Upper lobe of left lung (tissue), 4 donors: ENCODE data around the gene TNFRSF9.

ENCODE experiments used
- EP300 ChIP-seq, 4 donors: sonication (generic); formaldehyde crosslinking; IDR thresholded peaks; one replicate each; pipeline ENCODE4 v1.5.1; 2017; ENCODE audit warnings: antibody characterized with exemption in 4 of 4, control low read depth in 2 of 4
- POLR2A ChIP-seq, 4 donors: fragments of 450-650 bp; IDR thresholded peaks; one replicate each; pipeline ENCODE4 v1.5.1; 2016 to 2017; ENCODE audit warnings: antibody characterized with exemption in 4 of 4, mild to moderate bottlenecking in 2 of 4
- POLR2AphosphoS5 ChIP-seq, 2 donors: sonication (generic); formaldehyde crosslinking; IDR thresholded peaks; one replicate each; pipeline ENCODE4 v1.5.1; 2017; ENCODE audit warnings: antibody characterized with exemption in 2 of 2
- TF ChIP-seq, protein P1 (sequence below), 6 experiments: fragments of 450-650 bp in 4 of 6; fragments of 200-600 bp in 2 of 6; sonication (generic) in 2 of 6; IDR thresholded peaks; one replicate each; pipeline ENCODE4 v1.5.1; 2016 to 2019; ENCODE audit warnings: antibody characterized with exemption in 6 of 6

- TF ChIP-seq, protein P1, sequence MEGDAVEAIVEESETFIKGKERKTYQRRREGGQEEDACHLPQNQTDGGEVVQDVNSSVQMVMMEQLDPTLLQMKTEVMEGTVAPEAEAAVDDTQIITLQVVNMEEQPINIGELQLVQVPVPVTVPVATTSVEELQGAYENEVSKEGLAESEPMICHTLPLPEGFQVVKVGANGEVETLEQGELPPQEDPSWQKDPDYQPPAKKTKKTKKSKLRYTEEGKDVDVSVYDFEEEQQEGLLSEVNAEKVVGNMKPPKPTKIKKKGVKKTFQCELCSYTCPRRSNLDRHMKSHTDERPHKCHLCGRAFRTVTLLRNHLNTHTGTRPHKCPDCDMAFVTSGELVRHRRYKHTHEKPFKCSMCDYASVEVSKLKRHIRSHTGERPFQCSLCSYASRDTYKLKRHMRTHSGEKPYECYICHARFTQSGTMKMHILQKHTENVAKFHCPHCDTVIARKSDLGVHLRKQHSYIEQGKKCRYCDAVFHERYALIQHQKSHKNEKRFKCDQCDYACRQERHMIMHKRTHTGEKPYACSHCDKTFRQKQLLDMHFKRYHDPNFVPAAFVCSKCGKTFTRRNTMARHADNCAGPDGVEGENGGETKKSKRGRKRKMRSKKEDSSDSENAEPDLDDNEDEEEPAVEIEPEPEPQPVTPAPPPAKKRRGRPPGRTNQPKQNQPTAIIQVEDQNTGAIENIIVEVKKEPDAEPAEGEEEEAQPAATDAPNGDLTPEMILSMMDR (IDR thresholded peaks at IDR 0.05): no peak
- TF ChIP-seq POLR2AphosphoS5 (IDR thresholded peaks at IDR 0.05) (no peak), POLR2A (IDR thresholded peaks at IDR 0.05) (no peak), EP300 (IDR thresholded peaks at IDR 0.05) (no peak)
Observed at GRCh38 chr1:7919880-7920279, 20.8 kb downstream of the TNFRSF9 start.
